ENCODE measurements around the gene BAD. TPM values are rescaled to one million over a fixed set of nuclear protein-coding genes. Genes with fewer than 3 reads are reported as not detected.

BAD gene
- total and polyA plus RNA-seq, 12 donors = 9.5 to 219 (median 101) TPM

DNA sequence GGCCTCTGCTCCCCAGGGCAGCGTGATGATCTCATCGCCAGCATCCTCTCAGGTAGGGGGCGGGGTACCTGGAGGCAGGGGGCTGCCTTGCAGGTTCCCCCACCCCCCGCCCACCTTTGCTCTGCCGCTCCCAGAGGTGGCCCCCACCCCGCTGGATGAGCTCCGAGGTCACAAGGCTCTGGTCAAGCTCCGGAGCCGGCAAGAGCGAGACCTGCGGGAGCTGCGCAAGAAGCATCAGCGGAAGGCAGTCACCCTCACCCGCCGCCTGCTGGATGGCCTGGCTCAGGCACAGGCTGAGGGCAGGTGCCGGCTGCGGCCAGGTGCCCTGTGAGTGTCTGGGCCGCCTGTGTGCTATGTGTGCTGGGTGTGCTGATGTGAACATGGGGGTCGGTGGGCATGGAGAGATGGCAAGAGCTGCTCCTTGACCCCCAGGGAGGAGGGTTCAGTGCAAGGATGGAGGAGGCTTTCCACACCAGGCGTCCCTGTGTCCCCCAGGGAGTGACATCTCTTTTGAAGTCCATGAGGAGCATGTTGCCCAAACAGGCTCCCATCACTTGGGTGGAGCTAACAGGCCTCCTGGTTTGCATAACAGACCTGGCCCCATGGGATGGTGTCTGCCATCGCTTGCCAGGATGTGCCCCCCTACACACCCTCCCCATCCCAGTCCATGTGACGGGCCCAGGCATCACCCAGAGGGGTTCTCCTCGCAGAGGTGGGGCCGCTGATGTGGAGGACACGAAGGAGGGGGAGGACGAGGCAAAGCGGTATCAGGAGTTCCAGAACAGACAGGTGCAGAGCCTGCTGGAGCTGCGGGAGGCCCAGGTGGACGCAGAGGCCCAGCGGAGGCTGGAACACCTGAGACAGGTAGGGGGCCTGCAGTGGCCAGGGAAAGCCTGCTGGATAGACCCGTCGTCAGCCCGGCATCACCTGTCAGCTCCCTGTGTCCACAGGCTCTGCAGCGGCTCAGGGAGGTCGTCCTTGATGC, 19.0 kb downstream of the BAD start:
- intact Hi-C loops (cut with DNase I) = no loop called here
- no peak for DNase-seq
- H3K9me3 ChIP-seq (replicated peaks in 1 of 3) = no peaks in the 10 kb centered on the region
- 87 to 93% (median 91%) methylated on average over 17 to 35 of the region's 35 CpGs for WGBS, 4 donors
- peak overlapping the region in 1 of 5 donors; percentile 97 for H3K27ac ChIP-seq
- no peak for TF ChIP-seq POLR2A (IDR thresholded peaks at IDR 0.05)
- TF ChIP-seq, protein P1, sequence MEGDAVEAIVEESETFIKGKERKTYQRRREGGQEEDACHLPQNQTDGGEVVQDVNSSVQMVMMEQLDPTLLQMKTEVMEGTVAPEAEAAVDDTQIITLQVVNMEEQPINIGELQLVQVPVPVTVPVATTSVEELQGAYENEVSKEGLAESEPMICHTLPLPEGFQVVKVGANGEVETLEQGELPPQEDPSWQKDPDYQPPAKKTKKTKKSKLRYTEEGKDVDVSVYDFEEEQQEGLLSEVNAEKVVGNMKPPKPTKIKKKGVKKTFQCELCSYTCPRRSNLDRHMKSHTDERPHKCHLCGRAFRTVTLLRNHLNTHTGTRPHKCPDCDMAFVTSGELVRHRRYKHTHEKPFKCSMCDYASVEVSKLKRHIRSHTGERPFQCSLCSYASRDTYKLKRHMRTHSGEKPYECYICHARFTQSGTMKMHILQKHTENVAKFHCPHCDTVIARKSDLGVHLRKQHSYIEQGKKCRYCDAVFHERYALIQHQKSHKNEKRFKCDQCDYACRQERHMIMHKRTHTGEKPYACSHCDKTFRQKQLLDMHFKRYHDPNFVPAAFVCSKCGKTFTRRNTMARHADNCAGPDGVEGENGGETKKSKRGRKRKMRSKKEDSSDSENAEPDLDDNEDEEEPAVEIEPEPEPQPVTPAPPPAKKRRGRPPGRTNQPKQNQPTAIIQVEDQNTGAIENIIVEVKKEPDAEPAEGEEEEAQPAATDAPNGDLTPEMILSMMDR (IDR thresholded peaks at IDR 0.05) = no peak
- peaks cover 0 to 60% of the 10 kb centered on the region in 2 donors for H3K36me3 ChIP-seq (replicated peaks in 1 of 2)
- H3K4me1 ChIP-seq (replicated peaks in 1 of 2) = peaks cover 24 to 32% of the 10 kb centered on the region in 2 donors
- no peak overlapping the region for H3K4me3 ChIP-seq
- H3K27me3 ChIP-seq = no peaks in the 10 kb centered on the region

DNA sequence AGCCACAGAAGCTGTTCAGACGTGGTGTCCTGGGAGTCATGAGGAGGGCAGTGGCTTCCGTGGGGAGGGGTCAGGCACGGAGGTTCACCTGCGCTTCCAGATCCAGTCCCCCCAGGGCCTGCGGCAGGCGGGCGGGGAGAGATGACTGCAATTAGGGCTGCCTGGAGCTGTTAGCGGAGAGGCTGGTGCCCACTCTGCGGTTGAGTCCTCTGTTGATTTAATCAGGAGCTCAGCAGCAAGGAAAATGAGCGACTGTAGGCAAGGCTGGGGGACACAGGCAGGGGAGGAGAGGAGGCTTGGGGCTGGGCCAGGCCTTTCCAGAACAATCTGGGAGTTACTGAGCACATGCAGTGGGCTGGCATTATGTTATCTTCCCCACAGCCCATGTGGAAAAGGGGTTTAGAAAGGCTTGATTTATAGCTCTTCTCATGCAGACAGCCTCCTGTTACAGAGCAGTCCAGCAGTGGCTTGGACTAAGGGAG, 20.1 kb downstream of the BAD start:
- Histone ChIP-seq H3K36me3 (replicated peaks in 1 of 2) (peaks cover 0 to 70% of the 10 kb centered on the region in 2 donors), H3K27me3 (no peaks in the 10 kb centered on the region), H3K27ac (peak overlapping the region in 1 of 5 donors; percentile 97), H3K4me1 (replicated peaks in 1 of 2) (peaks cover 24 to 32% of the 10 kb centered on the region in 2 donors), H3K4me3 (no peak overlapping the region), H3K9me3 (replicated peaks in 1 of 3) (no peaks in the 10 kb centered on the region)
- DNase-seq = no peak
- whole genome bisulfite sequencing, 4 donors = 80 to 96% (median 89%) methylated on average over 7 to 10 of the region's 10 CpGs
- intact Hi-C loops (cut with DNase I) = no loop called here
- no peak for TF ChIP-seq POLR2A (IDR thresholded peaks at IDR 0.05)
- TF ChIP-seq, protein P1 (IDR thresholded peaks at IDR 0.05) = no peak

DNA sequence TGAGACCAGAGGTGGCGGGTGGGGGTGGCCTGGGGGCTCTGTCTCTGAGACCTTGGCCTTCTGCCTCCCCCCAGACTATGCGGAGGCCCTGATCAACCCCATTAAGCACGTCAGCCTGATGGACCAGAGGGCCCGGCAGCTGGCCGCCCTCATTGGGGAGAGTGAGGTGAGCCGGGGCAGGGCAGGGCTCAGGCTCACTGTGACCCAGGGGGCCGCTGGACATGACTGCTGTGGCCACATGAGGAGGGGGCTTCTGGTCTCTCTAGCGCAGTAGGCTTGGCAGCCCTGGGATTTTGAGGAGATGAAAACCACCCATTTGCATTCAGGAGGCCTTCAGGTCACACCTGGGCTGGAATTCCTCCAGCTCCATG, 20.5 kb downstream of the BAD start:
- peaks cover 20 to 32% of the 10 kb centered on the region in 2 donors for H3K4me1 ChIP-seq (replicated peaks in 1 of 2)
- no peak overlapping the region for H3K4me3 ChIP-seq
- no peaks in the 10 kb centered on the region for H3K9me3 ChIP-seq (replicated peaks in 1 of 3)
- no peak for TF ChIP-seq POLR2A (IDR thresholded peaks at IDR 0.05)
- WGBS, 4 donors = 84 to 96% (median 91%) methylated on average over 6 to 8 of the region's 8 CpGs
- DNase-seq = no peak
- no peaks in the 10 kb centered on the region for H3K27me3 ChIP-seq
- peak overlapping the region in 1 of 5 donors; percentile 97 for H3K27ac ChIP-seq
- peaks cover 0 to 75% of the 10 kb centered on the region in 2 donors for H3K36me3 ChIP-seq (replicated peaks in 1 of 2)
- intact Hi-C loops (cut with DNase I) = no loop called here

DNA sequence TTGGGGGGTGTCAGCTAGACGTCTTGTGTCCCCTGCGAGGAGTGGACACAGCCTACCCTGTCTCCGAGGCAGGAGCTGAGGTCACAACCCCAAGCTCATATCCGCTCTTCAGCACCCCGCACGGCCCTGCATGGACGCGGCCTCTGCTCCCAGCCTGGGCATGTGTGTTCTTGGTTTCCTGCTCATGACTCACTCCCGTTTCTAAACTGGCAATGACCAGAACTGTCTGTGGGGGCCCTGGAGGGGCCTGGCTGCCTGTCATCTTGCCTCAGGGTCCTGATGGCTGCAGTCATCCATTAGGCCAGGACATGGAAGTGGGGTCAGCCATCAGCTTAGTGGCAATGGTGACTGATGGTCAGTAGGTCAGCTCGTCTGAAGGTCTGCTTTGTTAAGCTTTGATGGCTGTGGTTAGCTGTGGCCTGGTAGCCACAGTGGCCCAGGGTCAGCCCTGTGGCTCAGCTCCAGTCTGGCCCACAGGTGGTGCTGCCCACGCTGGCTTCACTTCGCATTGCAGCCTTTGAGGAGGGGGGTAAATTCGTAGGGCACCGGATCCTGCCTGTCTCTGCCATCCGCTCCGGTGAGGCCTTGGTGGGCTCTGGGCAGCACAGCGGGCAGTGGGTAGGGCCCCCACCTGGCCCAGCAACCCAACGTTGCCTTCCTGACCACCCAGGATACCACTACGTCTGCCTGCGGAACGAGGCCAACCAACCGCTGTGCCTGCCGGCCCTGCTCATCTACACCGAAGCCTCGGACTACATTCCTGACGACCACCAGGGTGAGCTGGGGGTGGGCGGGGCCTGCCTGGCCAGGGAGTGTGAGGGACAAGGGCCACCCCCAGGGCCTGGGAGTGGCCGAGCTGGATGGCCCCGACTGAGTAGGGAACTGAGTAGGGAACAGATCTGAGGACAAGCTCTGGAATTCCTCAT, 21.2 kb downstream of the BAD start:
- peak overlapping the region in 1 of 5 donors; percentile 97 for H3K27ac ChIP-seq
- WGBS, 4 donors = 72 to 85% (median 81%) methylated on average over 14 to 29 of the region's 29 CpGs
- peaks cover 15 to 25% of the 10 kb centered on the region in 2 donors for H3K4me1 ChIP-seq (replicated peaks in 1 of 2)
- H3K27me3 ChIP-seq = no peaks in the 10 kb centered on the region
- H3K36me3 ChIP-seq (replicated peaks in 1 of 2) = peaks cover 0 to 82% of the 10 kb centered on the region in 2 donors
- no peak for TF ChIP-seq POLR2A (IDR thresholded peaks at IDR 0.05)
- TF ChIP-seq, protein P1 (IDR thresholded peaks at IDR 0.05) = no peak
- no peaks in the 10 kb centered on the region for H3K9me3 ChIP-seq (replicated peaks in 1 of 3)
- intact Hi-C loops (cut with DNase I) = no loop called here
- no peak for DNase-seq
- no peak overlapping the region for H3K4me3 ChIP-seq
